ENCODE measurements around the gene TMEM229B.

GRCh38 chr14:67425608-67426007 is 62.9 kb downstream of the TMEM229B start:
- TF ChIP-seq EZH2 (IDR thresholded peaks at IDR 0.05; ENCODE audit: insufficient read depth, low read length) (no peak), CTCF (IDR thresholded peaks at IDR 0.05; ENCODE audit: insufficient read depth, low read depth, low read length) (no peak)
